ENCODE data around the gene PSMB2. TPM values are rescaled to one million over a fixed set of nuclear protein-coding genes. Genes with fewer than 3 reads are reported as not detected.
A peak's percentile ranks its signal among the peaks of the same experiment; 100 is the strongest.
"Not testable (repeated sequence)": the region's sequence is repeated elsewhere in the genome, so short reads cannot be mapped to it uniquely, and the experiment has no call there.

The PSMB2 gene
- total RNA-seq, 1 donor from 2014 or later = 37.0 TPM

DNA sequence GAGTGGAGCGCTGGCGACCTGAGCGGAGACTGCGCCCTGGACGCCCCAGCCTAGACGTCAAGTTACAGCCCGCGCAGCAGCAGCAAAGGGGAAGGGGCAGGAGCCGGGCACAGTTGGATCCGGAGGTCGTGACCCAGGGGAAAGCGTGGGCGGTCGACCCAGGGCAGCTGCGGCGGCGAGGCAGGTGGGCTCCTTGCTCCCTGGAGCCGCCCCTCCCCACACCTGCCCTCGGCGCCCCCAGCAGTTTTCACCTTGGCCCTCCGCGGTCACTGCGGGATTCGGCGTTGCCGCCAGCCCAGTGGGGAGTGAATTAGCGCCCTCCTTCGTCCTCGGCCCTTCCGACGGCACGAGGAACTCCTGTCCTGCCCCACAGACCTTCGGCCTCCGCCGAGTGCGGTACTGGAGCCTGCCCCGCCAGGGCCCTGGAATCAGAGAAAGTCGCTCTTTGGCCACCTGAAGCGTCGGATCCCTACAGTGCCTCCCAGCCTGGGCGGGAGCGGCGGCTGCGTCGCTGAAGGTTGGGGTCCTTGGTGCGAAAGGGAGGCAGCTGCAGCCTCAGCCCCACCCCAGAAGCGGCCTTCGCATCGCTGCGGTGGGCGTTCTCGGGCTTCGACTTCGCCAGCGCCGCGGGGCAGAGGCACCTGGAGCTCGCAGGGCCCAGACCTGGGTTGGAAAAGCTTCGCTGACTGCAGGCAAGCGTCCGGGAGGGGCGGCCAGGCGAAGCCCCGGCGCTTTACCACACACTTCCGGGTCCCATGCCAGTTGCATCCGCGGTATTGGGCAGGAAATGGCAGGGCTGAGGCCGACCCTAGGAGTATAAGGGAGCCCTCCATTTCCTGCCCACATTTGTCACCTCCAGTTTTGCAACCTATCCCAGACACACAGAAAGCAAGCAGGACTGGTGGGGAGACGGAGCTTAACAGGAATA lies 64.0 kb downstream of the PSMB2 start:
- intact Hi-C loops (cut with DNase I) = no loop called here
- peak; percentile 73 for ATAC-seq (ENCODE audit: poor library complexity)

DNA sequence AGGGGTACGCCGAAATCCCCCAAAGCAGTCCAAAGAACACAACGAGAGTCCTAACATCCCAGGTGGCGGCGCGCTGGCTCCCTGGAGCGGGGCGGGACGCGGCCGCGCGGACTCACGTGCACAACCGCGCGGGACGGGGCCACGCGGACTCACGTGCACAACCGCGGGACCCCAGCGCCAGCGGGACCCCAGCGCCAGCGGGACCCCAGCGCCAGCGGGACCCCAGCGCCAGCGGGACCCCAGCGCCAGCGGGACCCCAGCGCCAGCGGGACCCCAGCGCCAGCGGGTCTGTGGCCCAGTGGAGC lies 64.6 kb downstream of the PSMB2 start:
- DNase-seq; intact Hi-C loops (cut with DNase I): not testable (repeated sequence)

More for the DNA sequence above, 64.0 kb downstream of the PSMB2 start:
- DNase-seq = peak; percentile 67

GRCh38 chr1:35576061-35576765 lies 65.1 kb downstream of the PSMB2 start:
- intact Hi-C loops (cut with DNase I) = no loop called here
- ATAC-seq (ENCODE audit: poor library complexity) = no peak
- DNase-seq = no peak

More for the DNA sequence above, 64.6 kb downstream of the PSMB2 start:
- not testable (repeated sequence) for ATAC-seq (ENCODE audit: poor library complexity)

GRCh38 chr1:35575416-35575958 lies 65.8 kb downstream of the PSMB2 start:
- no peak for ATAC-seq (ENCODE audit: poor library complexity)
- intact Hi-C loops (cut with DNase I) = no loop called here
- DNase-seq = no peak

DNA sequence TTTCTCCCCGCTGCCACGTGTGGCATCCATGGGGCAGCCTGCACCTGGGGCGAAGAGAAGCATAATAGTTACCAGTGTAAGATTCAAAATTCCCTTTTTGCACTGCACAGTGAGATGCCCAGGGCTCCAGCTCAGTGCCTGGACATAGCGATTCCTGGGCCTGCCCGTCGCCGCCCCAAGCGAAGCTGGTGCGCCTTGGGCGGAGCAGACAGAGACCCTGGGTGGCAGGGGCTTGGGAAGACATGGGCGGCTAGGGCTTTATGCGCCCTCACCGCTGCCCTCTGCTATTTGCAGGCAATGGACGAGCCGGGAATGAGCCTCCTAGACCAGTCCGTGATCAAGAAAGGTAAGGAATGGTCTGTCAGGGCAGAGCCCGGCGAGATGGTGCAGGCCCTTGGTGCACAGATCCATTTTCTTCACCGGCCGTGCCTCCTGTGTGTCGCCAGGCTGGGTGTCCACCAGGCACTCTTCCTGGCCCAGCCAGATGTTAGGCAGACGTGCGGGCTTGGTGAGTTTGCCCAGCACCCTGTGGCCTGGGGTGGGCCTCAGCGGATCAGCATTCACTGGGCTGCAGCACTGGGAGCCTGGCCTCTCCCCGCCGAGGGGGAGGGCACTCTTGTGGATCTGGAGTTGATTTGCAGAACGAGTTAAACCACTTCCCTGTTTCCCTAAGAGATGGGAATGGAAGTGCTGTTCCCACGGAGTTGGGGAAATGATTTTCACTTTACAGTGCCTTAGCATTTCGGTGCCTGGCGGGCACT lies 66.5 kb downstream of the PSMB2 start:
- DNase-seq (no peak), ATAC-seq (ENCODE audit: poor library complexity) (no peak)
- intact Hi-C loops (cut with DNase I) = no loop called here

DNA sequence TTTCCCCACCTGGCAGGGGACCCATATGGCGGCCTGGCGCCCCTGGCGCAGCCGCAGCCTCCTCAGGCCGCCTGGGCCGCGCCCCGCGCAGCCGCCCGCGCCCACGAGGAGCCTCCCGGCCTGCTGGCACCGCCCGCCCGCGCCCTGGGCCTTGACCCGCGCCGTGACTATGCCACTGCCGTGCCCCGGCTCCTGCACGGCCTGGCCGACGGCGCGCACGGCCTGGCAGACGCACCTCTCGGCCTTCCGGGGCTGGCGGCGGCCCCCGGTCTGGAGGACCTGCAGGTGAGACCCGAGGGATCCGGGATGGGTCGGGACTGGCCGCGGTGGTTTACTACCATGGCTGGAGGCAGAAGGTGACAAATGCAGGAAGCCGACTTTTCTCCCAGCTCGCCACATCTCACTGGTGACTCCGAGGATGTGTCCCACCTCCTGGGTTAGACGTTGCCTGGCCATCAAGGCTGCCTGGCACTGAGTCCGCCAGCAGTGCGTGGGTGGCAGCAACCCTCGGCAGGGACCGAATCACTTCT lies 67.1 kb downstream of the PSMB2 start:
- ATAC-seq (ENCODE audit: poor library complexity) = no peak
- intact Hi-C loops (cut with DNase I) = no loop called here

GRCh38 chr1:35573198-35574124 lies 67.9 kb downstream of the PSMB2 start, which contains the start of gene TFAP2E:
TSS of gene TFAP2E (plus strand) at chr1:35573314. CDS start at chr1:35573578, 264 bp downstream.
- intact Hi-C loops (cut with DNase I) = loop anchor here (2.0 kb wide), 1 partner anchor 151 kb away; no protein-coding TSS in a partner anchor
- ATAC-seq (ENCODE audit: poor library complexity) (peak; percentile 33), DNase-seq (no peak)

More for the DNA sequence above, 67.1 kb downstream of the PSMB2 start:
- DNase-seq = no peak

GRCh38 chr1:35572296-35572695 lies 69.0 kb downstream of the PSMB2 start:
- intact Hi-C loops (cut with DNase I) = loop anchor here (2.0 kb wide), 1 partner anchor 153 kb away; no protein-coding TSS in a partner anchor
- no peak for DNase-seq

DNA sequence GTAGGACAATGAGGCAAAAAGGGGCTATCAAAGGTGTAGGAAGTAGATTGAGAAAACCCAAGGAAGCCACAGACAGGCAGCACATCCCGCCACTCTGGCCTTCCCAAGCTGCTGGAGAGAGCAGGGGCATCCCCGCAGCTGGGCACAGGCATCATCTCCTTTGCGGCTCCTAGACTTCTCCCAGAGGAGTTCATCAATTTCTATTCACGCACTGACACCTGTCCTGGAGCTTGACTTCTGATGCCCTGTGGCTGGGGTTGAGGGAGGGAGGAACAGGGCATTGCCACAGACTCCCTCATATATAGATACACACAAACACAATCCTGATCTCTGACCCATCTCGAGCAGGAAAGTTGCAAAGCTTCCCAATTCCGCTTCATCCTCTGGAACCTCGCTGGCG lies 70.1 kb downstream of the PSMB2 start:
- intact Hi-C loops (cut with DNase I) = no loop called here
- no peak for ATAC-seq (ENCODE audit: poor library complexity)
- DNase-seq = no peak

More at GRCh38 chr1:35572296-35572695, 69.0 kb downstream of the PSMB2 start:
- no peak for ATAC-seq (ENCODE audit: poor library complexity)

GRCh38 chr1:35570589-35571137 lies 70.7 kb downstream of the PSMB2 start:
- no peak for ATAC-seq (ENCODE audit: poor library complexity)
- intact Hi-C loops (cut with DNase I) = no loop called here

GRCh38 chr1:35569936-35570335 lies 71.4 kb downstream of the PSMB2 start:
- ATAC-seq (ENCODE audit: poor library complexity) = no peak
- intact Hi-C loops (cut with DNase I) = loop anchor here (10.0 kb wide), 2 partner anchors 205 to 365 kb away; no protein-coding TSS in a partner anchor
- no peak for DNase-seq

More at GRCh38 chr1:35570589-35571137, 70.7 kb downstream of the PSMB2 start:
- DNase-seq = no peak

DNA sequence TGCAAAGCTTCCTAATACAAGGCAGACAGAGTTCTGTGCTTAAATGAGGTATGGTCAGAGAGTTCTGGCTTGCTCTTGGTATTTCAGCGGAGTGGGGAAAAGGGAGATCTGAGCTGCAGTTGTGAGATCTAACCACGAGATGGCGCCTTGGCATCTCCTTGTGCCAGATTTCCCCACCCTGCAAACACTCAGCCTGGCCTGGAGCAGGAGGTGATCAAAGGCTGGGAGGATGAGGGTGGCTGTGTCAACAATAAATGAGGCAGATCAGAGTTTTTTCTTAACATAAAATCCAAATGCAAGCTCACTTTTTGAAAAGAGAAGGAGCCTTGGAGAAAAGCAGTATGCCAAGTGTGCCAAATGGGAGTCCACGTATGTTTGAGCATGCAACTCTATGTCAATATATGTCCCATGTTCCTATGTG lies 72.3 kb downstream of the PSMB2 start:
- ATAC-seq (ENCODE audit: poor library complexity) (peak; percentile 75), DNase-seq (peak; percentile 65)

GRCh38 chr1:35567947-35568558 lies 73.3 kb downstream of the PSMB2 start:
- intact Hi-C loops (cut with DNase I) = loop anchor here (10.0 kb wide), 2 partner anchors 207 to 363 kb away; no protein-coding TSS in a partner anchor
- no peak for DNase-seq
- ATAC-seq (ENCODE audit: poor library complexity) = no peak

More for the DNA sequence above, 72.3 kb downstream of the PSMB2 start:
- intact Hi-C loops (cut with DNase I) = loop anchor here (10.0 kb wide), 2 partner anchors 206 to 364 kb away; no protein-coding TSS in a partner anchor

DNA sequence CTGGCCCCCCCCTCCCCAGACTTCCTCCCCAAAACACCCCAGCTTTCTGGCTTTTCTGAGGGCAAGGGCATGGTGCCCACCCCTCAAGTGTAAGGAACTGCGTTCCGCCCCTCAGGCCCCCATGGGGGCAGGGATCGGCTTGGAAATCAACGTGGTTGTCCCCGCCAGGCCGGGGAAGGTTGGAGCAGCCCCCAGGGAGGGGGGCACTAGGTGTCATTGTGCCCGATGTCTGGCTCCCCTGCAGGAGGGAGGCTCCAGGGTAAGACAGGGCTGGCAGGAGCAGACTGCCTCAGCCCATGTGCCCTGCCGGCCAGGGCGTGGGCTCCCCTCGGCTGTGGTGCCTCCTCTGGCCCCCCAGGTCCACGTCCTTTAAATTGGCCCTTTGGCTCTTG lies 75.6 kb downstream of the PSMB2 start:
- intact Hi-C loops (cut with DNase I) = loop anchor here (10.0 kb wide), 2 partner anchors 209 to 361 kb away; no protein-coding TSS in a partner anchor
- no peak for ATAC-seq (ENCODE audit: poor library complexity)
- DNase-seq = no peak

GRCh38 chr1:35564884-35565741 lies 76.2 kb downstream of the PSMB2 start:
- no peak for ATAC-seq (ENCODE audit: poor library complexity)
- no peak for DNase-seq
- intact Hi-C loops (cut with DNase I) = loop anchor here (5.0 to 10.0 kb wide), 3 partner anchors 113 to 360 kb away; no protein-coding TSS in a partner anchor

All from Right ventricle myocardium superior (tissue), 1 donor.